K562 (cell line): ENCODE data around the gene EVI5L. TPM values are rescaled to one million over a fixed set of nuclear protein-coding genes. Genes with fewer than 3 reads are reported as not detected.
A peak's percentile ranks its signal among the peaks of the same experiment; 100 is the strongest.

Experiments used
- CBFA2T2 ChIP-seq: fragments of 450-650 bp; conservative IDR thresholded peaks from 2 replicates; pipeline ENCODE4 v1.6.1; 2017; ENCODE audit warnings: mild to moderate bottlenecking
- CBX3 ChIP-seq, 2 experiments: IDR thresholded peaks; 1 replicate in 1 of 2; 2 replicates in 1 of 2; pipeline ENCODE4 v1.6.1; 2012; ENCODE audit warnings: inconsistent platforms in 2 of 2, low read length in 2 of 2, borderline replicate concordance in 1 of 2, control low read depth in 1 of 2
- CHD7 ChIP-seq: fragments of 200-600 bp; sonication (generic); IDR thresholded peaks from one replicate; pipeline ENCODE4 v1.6.1; 2012; ENCODE audit warnings: mild to moderate bottlenecking, low read depth, low read length, inconsistent platforms
- NKRF ChIP-seq: fragments of 450-650 bp; IDR thresholded peaks from 2 replicates; pipeline ENCODE4 v1.6.1; 2016; ENCODE audit warnings: borderline replicate concordance
- polyA plus RNA-seq, 8 experiments: library from polyadenylated mRNA; depleted of rRNA in 4 of 8; stranded (reverse) in 5 of 8; unstranded in 3 of 8; fragments of >200 nt; fragmentation: Nextera tagmentation in 2 of 8; fragmentation: Illumina TruSeq in 1 of 8; extraction: Ambion mirVana in 2 of 8; extraction: Trizol in 1 of 8; gene quantifications; 2 replicates each; pipeline versions ENCODE4 v1.2.1 to v1.2.3, GENCODE V29; 2011 to 2014; ENCODE audit warnings: inconsistent platforms in 1 of 8, missing spikeins in 1 of 8
- total RNA-seq, 7 experiments: library from RNA; depleted of rRNA in 6 of 7; stranded (reverse); fragments of >200 nt in 6 of 7; fragmentation: Illumina TruSeq in 2 of 7; extraction: Trizol in 2 of 7; gene quantifications; 2 replicates each; pipeline versions ENCODE4 v1.2.1 to v1.2.3, GENCODE V29; 2011 to 2021; ENCODE audit warnings: low replicate concordance in 1 of 7

Gene EVI5L
- total and polyA plus RNA-seq, 9 of the 15 experiments (the other 6 are each of a cell fraction or from before 2014, with no cell fraction given) = 0.69 to 1.8 (median 1.2) TPM; not detected in 2

GRCh38 chr19:7868326-7868670, 38.3 kb downstream of the EVI5L start (continued):
- TF ChIP-seq CHD7 = no peak
- TF ChIP-seq CBX3 (IDR thresholded peaks at IDR 0.05; ENCODE audit: borderline replicate concordance in 1 of 2, low read length in 2 of 2) = peak in 1 of 2 experiments; percentile 51; a peak in 1 of 3 replicates
- TF ChIP-seq CBFA2T2 = peak; percentile 49
- 0 out of 2 replicates have a peak, but pooled peaks have one; percentile 55 for TF ChIP-seq NKRF
- TF ChIP-seq, all 486 proteins: peak for 27
